Cerebellar nuclear complex (tissue), 1 donor: ENCODE data around the gene EHMT2.
"Not testable (repeated sequence)": the region's sequence is repeated elsewhere in the genome, so short reads cannot be mapped to it uniquely, and the experiment has no call there.

Source experiments
- DNase-seq, 2 experiments: peaks; one replicate each; lab custom pipeline; 2025; lab: John Stamatoyannopoulos, UW

Gene EHMT2

GRCh38 chr6:31838114-31838553, 59.4 kb downstream of the EHMT2 start:
- DNase-seq, result not testable (repeated sequence)

- DNase-seq, result no peak
Observed at GRCh38 chr6:31837369-31838113, 60.0 kb downstream of the EHMT2 start.

GRCh38 chr6:31836474-31837368, 60.8 kb downstream of the EHMT2 start:
- no peak for DNase-seq

GRCh38 chr6:31836047-31836473, 61.4 kb downstream of the EHMT2 start:
- DNase-seq, result no peak

- peak in 1 of 2 experiments; percentile 48 for DNase-seq
Observed at GRCh38 chr6:31834367-31835250, 62.9 kb downstream of the EHMT2 start.

- no peak for DNase-seq
Observed at GRCh38 chr6:31831350-31832215, 65.9 kb downstream of the EHMT2 start.

GRCh38 chr6:31830886-31831335, 66.6 kb downstream of the EHMT2 start:
- DNase-seq, result no peak
